Fibroblast of lung (primary cell): ENCODE data around the gene SESN1. TPM values are rescaled to one million over a fixed set of nuclear protein-coding genes. Genes with fewer than 3 reads are reported as not detected.

Source experiments
- DNase-seq, 2 donors: peaks; one replicate each; pipeline versions ENCODE4 v3.0.0 to v3.0.0-alpha.2; 2010; ENCODE audit warnings: low read depth in 2 of 2
- H2AFZ ChIP-seq: 2 replicates; pipeline ENCODE4 v1.5.1; 2012; ENCODE audit warnings: low read length, control low read depth, inconsistent platforms
- H3K27ac ChIP-seq: 2 replicates; pipeline ENCODE4 v1.5.1; 2011; ENCODE audit warnings: low read length, control low read depth; ENCODE audit not compliant: insufficient read depth
- H3K27me3 ChIP-seq: 2 replicates; pipeline ENCODE4 v1.5.1; 2011; ENCODE audit warnings: mild to moderate bottlenecking, low read length; ENCODE audit not compliant: control insufficient read depth, insufficient read depth
- H3K36me3 ChIP-seq: 2 replicates; pipeline ENCODE4 v1.5.1; 2011; ENCODE audit warnings: low read length; ENCODE audit not compliant: control insufficient read depth, insufficient read depth
- H3K4me1 ChIP-seq: 2 replicates; pipeline ENCODE4 v1.5.1; 2011; ENCODE audit warnings: low read length; ENCODE audit not compliant: control insufficient read depth, insufficient read depth; ENCODE audit errors: extremely low read depth
- H3K4me2 ChIP-seq: 2 replicates; pipeline ENCODE4 v1.5.1; 2011; ENCODE audit warnings: low read length, control low read depth; ENCODE audit not compliant: insufficient read depth; ENCODE audit errors: extremely low read depth
- H3K4me3 ChIP-seq, 4 experiments: fragments of 200-600 bp in 1 of 4; sonication (generic) in 1 of 4; replicated peaks in 1 of 4; 2 replicates each; pipeline ENCODE4 v1.5.1; 2011 to 2016; ENCODE audit warnings: low read length in 4 of 4, low read depth in 3 of 4, mild to moderate bottlenecking in 3 of 4, control low read depth in 2 of 4, inconsistent platforms in 1 of 4, mixed read lengths in 1 of 4; ENCODE audit not compliant: insufficient read depth in 1 of 4; ENCODE audit errors: control extremely low read depth in 1 of 4
- H3K79me2 ChIP-seq: 2 replicates; pipeline ENCODE4 v1.5.1; 2012; ENCODE audit warnings: mild to moderate bottlenecking, low read length, inconsistent platforms; ENCODE audit not compliant: control insufficient read depth, insufficient read depth
- H3K9ac ChIP-seq: 2 replicates; pipeline ENCODE4 v1.5.1; 2011; ENCODE audit warnings: mild to moderate bottlenecking, low read length, control low read depth; ENCODE audit not compliant: insufficient read depth
- H3K9me3 ChIP-seq: 2 replicates; pipeline ENCODE4 v1.5.1; 2012; ENCODE audit warnings: low read depth, low read length; ENCODE audit not compliant: control insufficient read depth, insufficient read depth
- H4K20me1 ChIP-seq: 2 replicates; pipeline ENCODE4 v1.5.1; 2011; ENCODE audit warnings: low read length; ENCODE audit not compliant: control insufficient read depth, insufficient read depth; ENCODE audit errors: extremely low read depth
- CTCF ChIP-seq, 2 donors: IDR thresholded peaks in 1 of 2; conservative IDR thresholded peaks in 1 of 2; 1 replicate in 1 of 2; 2 replicates in 1 of 2; pipeline ENCODE4 v1.5.1; 2011 to 2012; ENCODE audit warnings: low read length in 2 of 2, control low read depth in 1 of 2, inconsistent platforms in 1 of 2, low read depth in 1 of 2, mild to moderate bottlenecking in 1 of 2
- EZH2 ChIP-seq: IDR thresholded peaks from 2 replicates; pipeline ENCODE4 v1.5.1; 2012; ENCODE audit warnings: low read length, control low read depth, mild to moderate bottlenecking; ENCODE audit errors: missing control alignments
- polyA plus RNA-seq, 2 donors: library from polyadenylated mRNA; depleted of rRNA in 1 of 2; stranded (reverse) in 1 of 2; unstranded in 1 of 2; fragments of >200 nt; gene quantifications; 2 replicates each; pipeline ENCODE4 v1.2.1, GENCODE V29; 2011 to 2012; ENCODE audit warnings: missing spikeins in 1 of 2
- total RNA-seq: library from RNA; depleted of rRNA; stranded (reverse); fragments of >200 nt; gene quantifications from 2 replicates; pipeline ENCODE4 v1.2.1, GENCODE V29; 2014

The SESN1 gene
- total and polyA plus RNA-seq, 2 donors (not counting 1 experiment from before 2014, with no cell fraction given), result 16.7 to 34.5 TPM

GRCh38 chr6:108998485-108998884 is 96.2 kb downstream of the SESN1 start:
- Histone ChIP-seq H3K9ac (no peak overlapping the region), H3K79me2 (no peaks in the 10 kb centered on the region), H3K4me1 (no peaks in the 10 kb centered on the region), H4K20me1 (no peaks in the 10 kb centered on the region), H3K4me3 (no peak overlapping the region), H3K9me3 (no peaks in the 10 kb centered on the region), H3K27ac (no peak overlapping the region), H3K36me3 (peaks cover 2% of the 10 kb centered on the region), H3K4me2 (no peak overlapping the region), H3K27me3 (no peaks in the 10 kb centered on the region), H2AFZ (no peak overlapping the region)
- no peak for TF ChIP-seq EZH2
- no peak for TF ChIP-seq CTCF (conservative IDR thresholded peaks at IDR 0.05 in 1 of 2, IDR thresholded peaks at IDR 0.05 in 1 of 2; ENCODE audit: low read depth in 1 of 2, low read length in 2 of 2)
- DNase-seq, result peak in 1 of 2 donors; percentile 8

GRCh38 chr6:108996208-108996607 is 98.4 kb downstream of the SESN1 start:
- Histone ChIP-seq H4K20me1 (no peaks in the 10 kb centered on the region), H3K36me3 (peaks cover 2% of the 10 kb centered on the region), H3K9me3 (no peaks in the 10 kb centered on the region), H3K9ac (no peak overlapping the region), H3K27me3 (no peaks in the 10 kb centered on the region), H3K4me1 (no peaks in the 10 kb centered on the region), H3K4me2 (no peak overlapping the region), H3K27ac (no peak overlapping the region), H2AFZ (no peak overlapping the region), H3K79me2 (no peaks in the 10 kb centered on the region), H3K4me3 (no peak overlapping the region)
- DNase-seq, result no peak
- TF ChIP-seq EZH2 (no peak), CTCF (conservative IDR thresholded peaks at IDR 0.05 in 1 of 2, IDR thresholded peaks at IDR 0.05 in 1 of 2; ENCODE audit: low read depth in 1 of 2, low read length in 2 of 2) (no peak)

GRCh38 chr6:108995296-108995695 is 99.3 kb downstream of the SESN1 start:
- H3K4me2 ChIP-seq, result no peak overlapping the region
- no peaks in the 10 kb centered on the region for H3K27me3 ChIP-seq
- H2AFZ ChIP-seq, result no peak overlapping the region
- no peak for DNase-seq
- no peak for TF ChIP-seq EZH2
- TF ChIP-seq CTCF (conservative IDR thresholded peaks at IDR 0.05 in 1 of 2, IDR thresholded peaks at IDR 0.05 in 1 of 2; ENCODE audit: low read depth in 1 of 2, low read length in 2 of 2), result no peak
- H3K9ac ChIP-seq, result no peak overlapping the region
- no peak overlapping the region for H3K4me3 ChIP-seq
- no peaks in the 10 kb centered on the region for H3K79me2 ChIP-seq
- peaks cover 2% of the 10 kb centered on the region for H3K36me3 ChIP-seq
- no peaks in the 10 kb centered on the region for H3K4me1 ChIP-seq
- H4K20me1 ChIP-seq, result no peaks in the 10 kb centered on the region
- H3K9me3 ChIP-seq, result no peaks in the 10 kb centered on the region
- H3K27ac ChIP-seq, result no peak overlapping the region
